Mesenchymal stem cell (in vitro differentiated cells and primary cell): ENCODE data around the gene LMO1.

Experiments used
- DNase-seq: peaks from one replicate; pipeline ENCODE4 v3.0.0-alpha.2; 2013
- H2AFZ ChIP-seq: one replicate; pipeline ENCODE4 v1.6.1; 2013; ENCODE audit warnings: low read depth, mild to moderate bottlenecking, control low read depth, inconsistent platforms, low read length, moderate library complexity
- H2AK5ac ChIP-seq: 2 replicates; pipeline ENCODE4 v1.6.1; 2013; ENCODE audit warnings: low read length, moderate library complexity, mild to moderate bottlenecking, inconsistent platforms; ENCODE audit not compliant: severe bottlenecking
- H2BK120ac ChIP-seq: one replicate; pipeline ENCODE4 v1.6.1; 2013; ENCODE audit warnings: low read depth, mild to moderate bottlenecking, inconsistent platforms, low read length, moderate library complexity
- H2BK12ac ChIP-seq, 2 experiments: one replicate each; pipeline ENCODE4 v1.6.1; 2013; ENCODE audit warnings: inconsistent platforms in 2 of 2, low read length in 2 of 2, mild to moderate bottlenecking in 2 of 2, moderate library complexity in 2 of 2, control low read depth in 1 of 2
- H2BK15ac ChIP-seq: one replicate; pipeline ENCODE4 v1.6.1; 2013; ENCODE audit warnings: mild to moderate bottlenecking, low read depth, inconsistent platforms; ENCODE audit not compliant: poor library complexity, severe bottlenecking
- H2BK5ac ChIP-seq: 2 replicates; pipeline ENCODE4 v1.6.1; 2013; ENCODE audit warnings: low read depth, mild to moderate bottlenecking, low read length, control low read depth, inconsistent platforms; ENCODE audit not compliant: poor library complexity, severe bottlenecking
- H3K14ac ChIP-seq, 2 experiments: one replicate each; pipeline ENCODE4 v1.6.1; 2013; ENCODE audit warnings: inconsistent platforms in 2 of 2, low read length in 2 of 2, control low read depth in 1 of 2, mild to moderate bottlenecking in 1 of 2, moderate library complexity in 1 of 2
- H3K18ac ChIP-seq, 2 experiments: one replicate each; pipeline ENCODE4 v1.6.1; 2013; ENCODE audit warnings: inconsistent platforms in 2 of 2, low read length in 2 of 2, control low read depth in 1 of 2, low read depth in 1 of 2, mild to moderate bottlenecking in 1 of 2
- H3K23ac ChIP-seq, 2 experiments: one replicate each; pipeline ENCODE4 v1.6.1; 2013; ENCODE audit warnings: inconsistent platforms in 2 of 2, low read length in 2 of 2, mild to moderate bottlenecking in 2 of 2, moderate library complexity in 2 of 2, control low read depth in 1 of 2
- H3K27ac ChIP-seq: 2 replicates; pipeline ENCODE4 v1.5.1; 2013; ENCODE audit warnings: mild to moderate bottlenecking, moderate library complexity, low read length, control low read depth, inconsistent platforms; ENCODE audit not compliant: poor library complexity, severe bottlenecking
- H3K27me3 ChIP-seq, 2 experiments: 2 replicates each; pipeline versions ENCODE4 v1.6.1 to v1.7.0; 2013; ENCODE audit warnings: low read length in 2 of 2, mild to moderate bottlenecking in 2 of 2, moderate library complexity in 2 of 2, control low read depth in 1 of 2, inconsistent platforms in 1 of 2; ENCODE audit not compliant: control insufficient read depth in 1 of 2, insufficient read depth in 1 of 2
- H3K36me3 ChIP-seq, 2 experiments: 2 replicates each; pipeline versions ENCODE4 v1.6.1 to v1.7.0; 2013; ENCODE audit warnings: low read length in 2 of 2, control low read depth in 1 of 2, inconsistent platforms in 1 of 2, low read depth in 1 of 2, mild to moderate bottlenecking in 1 of 2; ENCODE audit not compliant: insufficient read depth in 2 of 2, control insufficient read depth in 1 of 2
- H3K4ac ChIP-seq, 2 experiments: one replicate each; pipeline ENCODE4 v1.6.1; 2013; ENCODE audit warnings: inconsistent platforms in 2 of 2, low read length in 2 of 2, mild to moderate bottlenecking in 2 of 2, moderate library complexity in 2 of 2, control low read depth in 1 of 2, low read depth in 1 of 2
- H3K4me1 ChIP-seq: 2 replicates; pipeline ENCODE4 v1.6.1; 2013; ENCODE audit warnings: low read depth, low read length, control low read depth; ENCODE audit not compliant: control insufficient read depth, insufficient read depth
- H3K4me2 ChIP-seq: 2 replicates; pipeline ENCODE4 v1.6.1; 2013; ENCODE audit warnings: low read length, mild to moderate bottlenecking, inconsistent platforms; ENCODE audit not compliant: poor library complexity, severe bottlenecking
- H3K4me3 ChIP-seq, 2 experiments: 2 replicates each; pipeline versions ENCODE4 v1.5.1 to v1.7.0; 2013; ENCODE audit warnings: low read length in 2 of 2, mild to moderate bottlenecking in 2 of 2, control low read depth in 1 of 2, low read depth in 1 of 2; ENCODE audit not compliant: insufficient read depth in 1 of 2
- H3K79me1 ChIP-seq: replicated peaks from 2 replicates; pipeline ENCODE4 v1.6.1; 2013; ENCODE audit warnings: mild to moderate bottlenecking, control low read depth, low read length, inconsistent platforms; ENCODE audit not compliant: poor library complexity, severe bottlenecking
- H3K9ac ChIP-seq: 2 replicates; pipeline ENCODE4 v1.7.0; 2013; ENCODE audit warnings: mild to moderate bottlenecking, low read length, moderate library complexity
- H3K9me3 ChIP-seq: 2 replicates; pipeline ENCODE4 v1.7.0; 2013; ENCODE audit warnings: mild to moderate bottlenecking, low read length; ENCODE audit not compliant: control insufficient read depth
- H4K8ac ChIP-seq: one replicate; pipeline ENCODE4 v1.6.1; 2013; ENCODE audit warnings: inconsistent platforms, mild to moderate bottlenecking, low read length, moderate library complexity
- H4K91ac ChIP-seq: one replicate; pipeline ENCODE4 v1.6.1; 2013; ENCODE audit warnings: mild to moderate bottlenecking, low read length, inconsistent platforms
- WGBS: methylation state at CpG from one replicate; pipeline ENCODE4 v1.1.7; 2013; ENCODE audit warnings: mixed read lengths; 5-methylcytosine and 5-hydroxymethylcytosine counted together

LMO1 gene

DNA sequence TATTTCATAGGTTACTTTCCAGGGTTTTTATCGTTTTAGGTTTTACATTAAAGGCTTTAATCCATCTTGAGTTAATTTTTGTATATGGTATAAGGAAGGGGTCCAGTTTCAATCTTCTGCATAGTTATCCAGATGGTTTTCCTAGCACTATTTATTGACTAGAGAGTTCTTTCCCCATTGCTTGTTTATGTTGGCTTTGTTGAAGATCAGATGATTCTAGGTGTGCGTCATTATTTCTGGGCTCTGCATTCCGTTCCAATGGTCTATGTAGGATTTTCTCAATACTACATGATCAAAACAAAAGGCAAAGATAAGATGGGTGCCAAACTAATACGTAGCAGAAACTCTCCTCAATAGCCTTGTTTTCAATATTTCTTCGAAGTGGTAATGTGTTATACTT is 80.6 kb downstream of the LMO1 start:
- no peak overlapping the region for H3K4me2 ChIP-seq
- no peak overlapping the region for H4K91ac ChIP-seq
- H3K9me3 ChIP-seq: no peaks in the 10 kb centered on the region
- H2BK5ac ChIP-seq: no peak overlapping the region
- no peak overlapping the region for H4K8ac ChIP-seq
- H3K27me3 ChIP-seq: peaks cover 19 to 26% of the 10 kb centered on the region in 2 experiments
- H3K36me3 ChIP-seq: no peaks in the 10 kb centered on the region
- H3K4ac ChIP-seq: no peak overlapping the region
- no peak overlapping the region for H3K4me3 ChIP-seq
- H3K79me1 ChIP-seq: no peaks in the 10 kb centered on the region
- no peak overlapping the region for H3K9ac ChIP-seq
- no peaks in the 10 kb centered on the region for H3K4me1 ChIP-seq
- no peak overlapping the region for H2BK15ac ChIP-seq
- DNase-seq: no peak
- H2AK5ac ChIP-seq: no peak overlapping the region
- WGBS: 63% methylated on average over 1 of the region's 5 CpGs
- no peak overlapping the region for H2BK120ac ChIP-seq
- no peak overlapping the region for H3K23ac ChIP-seq
- H2BK12ac ChIP-seq: no peak overlapping the region
- no peak overlapping the region for H3K27ac ChIP-seq
- no peak overlapping the region for H2AFZ ChIP-seq
- no peak overlapping the region for H3K14ac ChIP-seq
- no peak overlapping the region for H3K18ac ChIP-seq

DNA sequence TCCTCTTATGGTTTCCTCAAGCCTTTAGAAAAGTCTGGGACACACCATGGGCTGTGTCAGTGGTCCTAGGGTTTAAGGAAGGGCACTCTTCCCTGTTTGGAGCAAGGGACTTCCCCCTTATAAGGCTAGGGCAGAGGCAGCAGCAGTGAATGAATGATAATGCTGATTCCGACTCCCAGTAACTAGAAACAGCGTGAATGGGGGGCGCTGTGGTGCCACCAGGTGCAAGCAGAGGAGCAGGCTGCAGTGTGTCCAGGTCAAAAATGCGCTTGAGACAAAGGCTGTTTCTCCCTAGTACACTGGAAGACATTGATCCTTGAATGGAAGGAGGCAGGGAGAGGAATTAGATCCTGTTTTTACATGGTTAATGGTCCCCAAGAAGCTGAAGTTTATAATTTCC is 83.2 kb downstream of the LMO1 start:
- Histone ChIP-seq H2BK5ac (no peak overlapping the region), H2BK120ac (no peak overlapping the region), H3K4me1 (no peaks in the 10 kb centered on the region), H3K79me1 (no peaks in the 10 kb centered on the region), H3K27me3 (peaks cover 32 to 41% of the 10 kb centered on the region in 2 experiments), H2AFZ (no peak overlapping the region), H2AK5ac (no peak overlapping the region), H4K91ac (no peak overlapping the region), H3K9ac (no peak overlapping the region), H3K4me3 (no peak overlapping the region), H3K18ac (no peak overlapping the region), H3K27ac (no peak overlapping the region), H3K23ac (no peak overlapping the region), H4K8ac (no peak overlapping the region), H2BK12ac (no peak overlapping the region), H2BK15ac (no peak overlapping the region), H3K14ac (no peak overlapping the region), H3K36me3 (no peaks in the 10 kb centered on the region), H3K4ac (no peak overlapping the region), H3K4me2 (no peak overlapping the region), H3K9me3 (no peaks in the 10 kb centered on the region)
- DNase-seq: no peak
- WGBS: 25% methylated on average over 4 of the region's 4 CpGs

DNA sequence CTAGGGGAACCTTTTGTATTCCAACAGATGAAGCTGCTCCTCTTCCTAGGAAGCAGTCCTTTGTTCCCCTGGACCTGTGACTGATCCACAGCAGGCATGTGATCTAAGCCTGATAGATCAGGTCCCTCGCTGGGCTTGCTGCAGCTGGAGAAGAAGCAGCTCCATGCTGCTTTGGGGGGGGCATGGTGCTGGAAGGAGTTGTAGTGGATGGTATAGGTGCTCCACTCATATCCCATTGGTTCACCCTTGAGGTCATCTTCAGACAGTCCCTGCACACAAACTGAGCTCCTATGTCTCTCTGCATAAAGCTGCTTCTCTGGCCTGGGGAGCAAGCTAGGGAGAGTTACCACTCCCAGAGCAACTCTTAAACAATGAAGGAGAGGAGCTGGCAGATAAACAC is 85.4 kb downstream of the LMO1 start:
- H3K9ac ChIP-seq: no peak overlapping the region
- no peak overlapping the region for H3K27ac ChIP-seq
- H3K79me1 ChIP-seq: no peaks in the 10 kb centered on the region
- no peak overlapping the region for H2BK15ac ChIP-seq
- no peak overlapping the region for H3K23ac ChIP-seq
- no peak for DNase-seq
- no peak overlapping the region for H3K18ac ChIP-seq
- no peaks in the 10 kb centered on the region for H3K36me3 ChIP-seq
- H3K4me2 ChIP-seq: no peak overlapping the region
- H4K91ac ChIP-seq: no peak overlapping the region
- no peak overlapping the region for H3K4me3 ChIP-seq
- H3K4me1 ChIP-seq: no peaks in the 10 kb centered on the region
- 40% methylated on average over 1 of the region's 1 CpG for WGBS
- H3K14ac ChIP-seq: no peak overlapping the region
- no peak overlapping the region for H3K4ac ChIP-seq
- no peak overlapping the region for H2BK120ac ChIP-seq
- H2BK5ac ChIP-seq: no peak overlapping the region
- peaks cover 39 to 51% of the 10 kb centered on the region in 2 experiments for H3K27me3 ChIP-seq
- H2AK5ac ChIP-seq: no peak overlapping the region
- H3K9me3 ChIP-seq: no peaks in the 10 kb centered on the region
- H4K8ac ChIP-seq: no peak overlapping the region
- H2AFZ ChIP-seq: no peak overlapping the region
- no peak overlapping the region for H2BK12ac ChIP-seq

GRCh38 chr11:8177136-8177535 is 86.5 kb downstream of the LMO1 start:
- Histone ChIP-seq H3K4ac (no peak overlapping the region), H2AK5ac (no peak overlapping the region), H4K91ac (no peak overlapping the region), H2BK5ac (no peak overlapping the region), H2BK15ac (no peak overlapping the region), H3K18ac (no peak overlapping the region), H3K4me1 (no peaks in the 10 kb centered on the region), H3K27ac (no peak overlapping the region), H3K27me3 (peaks cover 39 to 51% of the 10 kb centered on the region in 2 experiments), H4K8ac (no peak overlapping the region), H3K4me2 (no peak overlapping the region), H2BK12ac (no peak overlapping the region), H3K14ac (no peak overlapping the region), H2BK120ac (no peak overlapping the region), H2AFZ (no peak overlapping the region), H3K9ac (no peak overlapping the region), H3K36me3 (no peaks in the 10 kb centered on the region), H3K79me1 (no peaks in the 10 kb centered on the region), H3K4me3 (no peak overlapping the region), H3K9me3 (no peaks in the 10 kb centered on the region), H3K23ac (no peak overlapping the region)
- DNase-seq: no peak
- 67% methylated on average over 4 of the region's 5 CpGs for WGBS
